WTC11 (cell line): ENCODE data around the gene MEOX2. TPM values are rescaled to one million over a fixed set of nuclear protein-coding genes. Genes with fewer than 3 reads are reported as not detected.

ENCODE experiments used
- ATAC-seq: fragments of 200-7000 bp; cut with Tn5 transposase; 2 replicates; pipeline ENCODE4 v1.10.0; 2021; ENCODE audit warnings: mild to moderate bottlenecking, moderate library complexity
- CTCF ChIA-PET: fragments of 300-600 bp; sonication (Branson Sonifier 250); formaldehyde crosslinking; loops from one replicate; lab custom pipeline; 2021; ENCODE audit warnings: antibody characterized with exemption; lab: Charles Lee
- POLR2A ChIA-PET: fragments of 350-600 bp; sonication (Branson Sonifier 250); formaldehyde crosslinking; loops from one replicate; lab custom pipeline; 2021; ENCODE audit warnings: antibody characterized with exemption; lab: Charles Lee
- DNase-seq: peaks from one replicate; pipeline ENCODE4 v3.0.0; 2021; ENCODE audit warnings: low spot score
- H3K27ac Mint-ChIP-seq: 2 replicates; pipeline ENCODE4 v1.8.0; 2021; ENCODE audit warnings: mixed read lengths
- H3K27me3 Mint-ChIP-seq: 2 replicates; pipeline ENCODE4 v1.8.0; 2021; ENCODE audit warnings: low read depth, mild to moderate bottlenecking, moderate library complexity, mixed read lengths
- H3K36me3 Mint-ChIP-seq: 2 replicates; pipeline ENCODE4 v1.8.0; 2021; ENCODE audit warnings: mixed read lengths
- H3K4me1 Mint-ChIP-seq: 2 replicates; pipeline ENCODE4 v1.8.0; 2022; ENCODE audit warnings: mixed read lengths
- H3K4me3 Mint-ChIP-seq: 2 replicates; pipeline ENCODE4 v1.8.0; 2021; ENCODE audit warnings: mild to moderate bottlenecking, moderate library complexity, mixed read lengths
- H3K9me3 Mint-ChIP-seq: 2 replicates; pipeline ENCODE4 v1.8.0; 2021; ENCODE audit warnings: mixed read lengths
- ARID4B ChIP-seq: sonication (generic); formaldehyde crosslinking; IDR thresholded peaks from 2 replicates; pipeline ENCODE4 v1.8.0; 2023; ENCODE audit warnings: missing genetic modification reagents, mild to moderate bottlenecking, borderline replicate concordance
- ATF3 ChIP-seq: sonication (generic); formaldehyde crosslinking; conservative IDR thresholded peaks from 2 replicates; pipeline ENCODE4 v1.8.1; 2022; ENCODE audit warnings: mild to moderate bottlenecking, missing genetic modification reagents
- CBFB ChIP-seq: sonication (generic); formaldehyde crosslinking; IDR thresholded peaks from 2 replicates; pipeline ENCODE4 v1.8.1; 2022; ENCODE audit warnings: mild to moderate bottlenecking, low read depth, missing genetic modification reagents
- CREM ChIP-seq: sonication (generic); formaldehyde crosslinking; IDR thresholded peaks from 2 replicates; pipeline ENCODE4 v1.8.1; 2022; ENCODE audit warnings: mild to moderate bottlenecking, missing genetic modification reagents, moderate library complexity
- CTCF ChIP-seq: fragments of 200-600 bp; IDR thresholded peaks from 2 replicates; pipeline ENCODE4 v1.8.0; 2022; ENCODE audit warnings: antibody characterized with exemption
- E2F1 ChIP-seq: sonication (generic); formaldehyde crosslinking; IDR thresholded peaks from 2 replicates; pipeline ENCODE4 v1.8.0; 2022; ENCODE audit warnings: mild to moderate bottlenecking, missing genetic modification reagents
- HMGA2 ChIP-seq: fragments of 250-450 bp; sonication (Bioruptor Pico); IDR thresholded peaks from 2 replicates; pipeline ENCODE4 v1.4.0; 2021; ENCODE audit warnings: mild to moderate bottlenecking, moderate library complexity
- ZBTB43 ChIP-seq: sonication (generic); formaldehyde crosslinking; IDR thresholded peaks from 2 replicates; pipeline ENCODE4 v1.8.1; 2023; ENCODE audit warnings: mild to moderate bottlenecking, missing genetic modification reagents
- ZNF232 ChIP-seq: sonication (generic); formaldehyde crosslinking; IDR thresholded peaks from 2 replicates; pipeline ENCODE4 v1.8.0; 2022; ENCODE audit warnings: mild to moderate bottlenecking, missing genetic modification reagents
- ZNF263 ChIP-seq: sonication (generic); formaldehyde crosslinking; IDR thresholded peaks from 2 replicates; pipeline ENCODE4 v1.8.1; 2022; ENCODE audit warnings: low read depth, mild to moderate bottlenecking, moderate library complexity, missing genetic modification reagents
- ZNF423 ChIP-seq: fragments of 250-450 bp; sonication (Bioruptor Pico); IDR thresholded peaks from 2 replicates; pipeline ENCODE4 v2.1.2; 2022; ENCODE audit warnings: mild to moderate bottlenecking, moderate library complexity
- ZNF532 ChIP-seq: fragments of 250-450 bp; sonication (Bioruptor Pico); IDR thresholded peaks from 2 replicates; pipeline ENCODE4 v1.9.0; 2021; ENCODE audit warnings: mild to moderate bottlenecking, borderline replicate concordance
- ZSCAN18 ChIP-seq: fragments of 250-450 bp; sonication (Bioruptor Pico); IDR thresholded peaks from 2 replicates; pipeline ENCODE4 v2.1.2; 2022; ENCODE audit warnings: mild to moderate bottlenecking, moderate library complexity
- total RNA-seq: library from RNA; stranded (reverse); gene quantifications from 3 replicates; pipeline ENCODE4 v1.2.3, GENCODE V29; 2021

MEOX2 gene
- total RNA-seq, 1 experiment from 2014 or later, result 0.07 TPM

GRCh38 chr7:15607529-15608210 lies 78.8 kb downstream of the MEOX2 start:
- no peak overlapping the region for H3K4me3 Mint-ChIP-seq
- no peaks in the 10 kb centered on the region for H3K27me3 Mint-ChIP-seq
- POLR2A ChIA-PET, result interaction anchor here (0.6 to 0.7 kb wide), 2 partner anchors 69 to 243 kb away, joined by 3 read pairs; no protein-coding TSS in a partner anchor
- ATAC-seq (no peak), DNase-seq (no peak)
- H3K36me3 Mint-ChIP-seq, result no peaks in the 10 kb centered on the region
- TF ChIP-seq ZNF532, result no peak
- no peak for TF ChIP-seq ATF3 (CRISPR knock-in tag)
- TF ChIP-seq HMGA2, result no peak
- TF ChIP-seq ARID4B (CRISPR knock-in tag), result no peak
- no peak for TF ChIP-seq ZSCAN18 (CRISPR knock-in tag)
- no peak for TF ChIP-seq ZBTB43 (CRISPR knock-in tag)
- no peak for TF ChIP-seq ZNF423
- peaks cover 9% of the 10 kb centered on the region for H3K4me1 Mint-ChIP-seq
- H3K27ac Mint-ChIP-seq, result no peak overlapping the region
- CTCF ChIA-PET, result no interaction called here
- no peaks in the 10 kb centered on the region for H3K9me3 Mint-ChIP-seq

- H3K4me3 Mint-ChIP-seq, result no peak overlapping the region
- no peak for ATAC-seq
- POLR2A ChIA-PET, result no interaction called here
- H3K27ac Mint-ChIP-seq, result no peak overlapping the region
- no peaks in the 10 kb centered on the region for H3K9me3 Mint-ChIP-seq
- H3K4me1 Mint-ChIP-seq, result peaks cover 9% of the 10 kb centered on the region
- no peaks in the 10 kb centered on the region for H3K27me3 Mint-ChIP-seq
- H3K36me3 Mint-ChIP-seq, result no peaks in the 10 kb centered on the region
- CTCF ChIA-PET, result no interaction called here
- DNase-seq, result no peak
- TF ChIP-seq CTCF, result no peak
- no peak for TF ChIP-seq E2F1 (CRISPR knock-in tag)
- TF ChIP-seq ZNF263 (CRISPR knock-in tag), result no peak
- TF ChIP-seq CREM (CRISPR knock-in tag), result no peak
- TF ChIP-seq ARID4B (CRISPR knock-in tag), result no peak
- TF ChIP-seq CBFB (CRISPR knock-in tag), result no peak
- no peak for TF ChIP-seq ZNF232 (CRISPR knock-in tag)
Observed at GRCh38 chr7:15606561-15606960, 79.9 kb downstream of the MEOX2 start.
